Measurements from ENCODE around the gene OR10A5. TPM values are rescaled to one million over a fixed set of nuclear protein-coding genes. Genes with fewer than 3 reads are reported as not detected.

OR10A5 gene
- total RNA-seq, 1 experiment from 2014 or later, result not detected

GRCh38 chr11:6871278-6871677 is 25.8 kb downstream of the OR10A5 start:
- no peak for DNase-seq (ENCODE audit: low read depth, low spot score)
- Histone ChIP-seq H3K27ac (ENCODE audit: low read length) (no peak overlapping the region), H3K27me3 (ENCODE audit: control insufficient read depth, insufficient read depth, low read length) (no peaks in the 10 kb centered on the region), H3K9me3 (ENCODE audit: control insufficient read depth, insufficient read depth, low read depth, low read length) (no peaks in the 10 kb centered on the region), H3K36me3 (ENCODE audit: control insufficient read depth, insufficient read depth, low read length) (no peaks in the 10 kb centered on the region), H3K4me1 (ENCODE audit: control insufficient read depth, insufficient read depth, low read length) (no peaks in the 10 kb centered on the region), H3K4me3 (ENCODE audit: low read depth in 2 of 2, low read length in 2 of 2) (no peak overlapping the region)
- POLR2A ChIA-PET, result no interaction called here
- CTCF ChIA-PET, result no interaction called here
- in situ Hi-C loops (cut with HindIII; ENCODE audit: low pct_unique_long_range_greater_than_20kb, low sequenced_read_pairs), result no loop called here
- no TSS peak for BruUV-seq (replicated peaks)
- ATAC-seq, result no peak
- intact Hi-C loops (cut with micrococcal nuclease; ENCODE audit: unreplicated experiment), result no loop called here
- no peak for TF ChIP-seq POLR2AphosphoS5 (IDR thresholded peaks at IDR 0.05; ENCODE audit: low read depth, low read length)

DNA sequence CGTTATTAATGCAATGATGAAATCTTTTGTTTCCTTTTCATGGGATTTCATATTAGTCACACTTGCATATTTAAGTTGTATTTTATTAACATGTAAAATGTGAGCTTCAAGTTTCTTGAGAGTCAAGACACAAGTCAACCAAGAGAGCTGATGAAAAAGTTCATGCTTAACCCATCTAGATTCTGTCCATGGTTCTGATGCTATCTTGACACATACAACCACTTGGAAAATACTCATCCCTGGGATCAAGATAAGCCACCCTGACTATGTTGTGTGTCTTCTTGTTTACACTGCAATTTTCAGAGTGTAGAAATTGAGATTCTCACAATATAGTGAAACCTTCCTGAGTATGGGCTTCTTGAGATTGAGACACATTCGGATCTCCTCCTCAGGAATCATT is 30.3 kb downstream of the OR10A5 start:
- DNase-seq (ENCODE audit: low read depth, low spot score) (no peak), ATAC-seq (no peak)
- no peaks in the 10 kb centered on the region; the same call in none of the 2 replicates for H3K27me3 ChIP-seq (ENCODE audit: control insufficient read depth, insufficient read depth, low read length)
- ChIA-PET CTCF (no interaction called here), POLR2A (interaction anchor here (0.6 kb wide), 1 partner anchor 9 kb away, joined by 3 read pairs; no protein-coding TSS in a partner anchor)
- H3K9me3 ChIP-seq (ENCODE audit: control insufficient read depth, insufficient read depth, low read depth, low read length), result no peaks in the 10 kb centered on the region
- H3K4me3 ChIP-seq (ENCODE audit: low read depth in 2 of 2, low read length in 2 of 2), result no peak overlapping the region
- no peaks in the 10 kb centered on the region for H3K4me1 ChIP-seq (ENCODE audit: control insufficient read depth, insufficient read depth, low read length)
- TF ChIP-seq CTCF (IDR thresholded peaks at IDR 0.05) (no peak), POLR2AphosphoS5 (IDR thresholded peaks at IDR 0.05; ENCODE audit: low read depth, low read length) (no peak), SIN3A (IDR thresholded peaks at IDR 0.05; ENCODE audit: borderline replicate concordance, insufficient read depth, low read depth, low read length) (no peak)
- TF ChIP-seq, protein P1, sequence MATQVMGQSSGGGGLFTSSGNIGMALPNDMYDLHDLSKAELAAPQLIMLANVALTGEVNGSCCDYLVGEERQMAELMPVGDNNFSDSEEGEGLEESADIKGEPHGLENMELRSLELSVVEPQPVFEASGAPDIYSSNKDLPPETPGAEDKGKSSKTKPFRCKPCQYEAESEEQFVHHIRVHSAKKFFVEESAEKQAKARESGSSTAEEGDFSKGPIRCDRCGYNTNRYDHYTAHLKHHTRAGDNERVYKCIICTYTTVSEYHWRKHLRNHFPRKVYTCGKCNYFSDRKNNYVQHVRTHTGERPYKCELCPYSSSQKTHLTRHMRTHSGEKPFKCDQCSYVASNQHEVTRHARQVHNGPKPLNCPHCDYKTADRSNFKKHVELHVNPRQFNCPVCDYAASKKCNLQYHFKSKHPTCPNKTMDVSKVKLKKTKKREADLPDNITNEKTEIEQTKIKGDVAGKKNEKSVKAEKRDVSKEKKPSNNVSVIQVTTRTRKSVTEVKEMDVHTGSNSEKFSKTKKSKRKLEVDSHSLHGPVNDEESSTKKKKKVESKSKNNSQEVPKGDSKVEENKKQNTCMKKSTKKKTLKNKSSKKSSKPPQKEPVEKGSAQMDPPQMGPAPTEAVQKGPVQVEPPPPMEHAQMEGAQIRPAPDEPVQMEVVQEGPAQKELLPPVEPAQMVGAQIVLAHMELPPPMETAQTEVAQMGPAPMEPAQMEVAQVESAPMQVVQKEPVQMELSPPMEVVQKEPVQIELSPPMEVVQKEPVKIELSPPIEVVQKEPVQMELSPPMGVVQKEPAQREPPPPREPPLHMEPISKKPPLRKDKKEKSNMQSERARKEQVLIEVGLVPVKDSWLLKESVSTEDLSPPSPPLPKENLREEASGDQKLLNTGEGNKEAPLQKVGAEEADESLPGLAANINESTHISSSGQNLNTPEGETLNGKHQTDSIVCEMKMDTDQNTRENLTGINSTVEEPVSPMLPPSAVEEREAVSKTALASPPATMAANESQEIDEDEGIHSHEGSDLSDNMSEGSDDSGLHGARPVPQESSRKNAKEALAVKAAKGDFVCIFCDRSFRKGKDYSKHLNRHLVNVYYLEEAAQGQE (IDR thresholded peaks at IDR 0.05; ENCODE audit: insufficient read depth in 1 of 2, low read depth in 2 of 2, low read length in 1 of 2), result peak in 1 of 2 experiments; percentile 49; a peak in 2 of 4 replicates
- H3K36me3 ChIP-seq (ENCODE audit: control insufficient read depth, insufficient read depth, low read length), result no peaks in the 10 kb centered on the region
- no TSS peak for BruUV-seq (replicated peaks)
- H3K27ac ChIP-seq (ENCODE audit: low read length), result no peak overlapping the region
- in situ Hi-C loops (cut with HindIII; ENCODE audit: low pct_unique_long_range_greater_than_20kb, low sequenced_read_pairs) (no loop called here), intact Hi-C loops (cut with micrococcal nuclease; ENCODE audit: unreplicated experiment) (no loop called here)

DNA sequence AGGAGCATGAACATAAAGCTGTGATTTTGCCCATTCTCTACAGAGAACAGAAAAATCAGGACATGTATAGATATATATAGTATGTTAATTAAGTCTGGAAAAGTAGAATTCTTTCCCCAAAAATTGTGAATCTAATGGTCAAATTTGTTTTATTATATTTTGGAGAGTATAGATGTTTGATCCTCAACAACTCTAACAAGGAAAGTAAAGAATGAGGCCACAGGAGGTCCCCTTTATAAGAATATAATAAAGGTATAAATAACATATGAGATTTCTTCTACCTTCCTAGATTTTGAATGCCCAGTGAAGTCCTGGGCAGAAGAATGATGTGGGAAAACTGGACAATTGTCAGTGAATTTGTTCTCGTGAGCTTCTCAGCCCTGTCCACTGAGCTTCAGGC is 30.8 kb downstream of the OR10A5 start, which contains the start of gene OR10A4:
Gene OR10A4, plus strand, starts transcription at position 301 of the 400 bp plus-strand sequence. Its CDS starts 23 bp downstream, at position 324.
- intact Hi-C loops (cut with micrococcal nuclease; ENCODE audit: unreplicated experiment), result no loop called here
- DNase-seq (ENCODE audit: low read depth, low spot score), result no peak
- no peak for ATAC-seq
- in situ Hi-C loops (cut with HindIII; ENCODE audit: low pct_unique_long_range_greater_than_20kb, low sequenced_read_pairs), result no loop called here
- H3K9me3 ChIP-seq (ENCODE audit: control insufficient read depth, insufficient read depth, low read depth, low read length), result no peaks in the 10 kb centered on the region
- H3K4me3 ChIP-seq (ENCODE audit: low read depth in 2 of 2, low read length in 2 of 2), result no peak within 1 kb of the TSS
- POLR2A ChIA-PET, result no interaction called here
- TF ChIP-seq, protein P1 (IDR thresholded peaks at IDR 0.05; ENCODE audit: insufficient read depth in 1 of 2, low read depth in 2 of 2, low read length in 1 of 2), result no peak
- TF ChIP-seq CTCF (IDR thresholded peaks at IDR 0.05) (no peak), TCF7L2 (IDR thresholded peaks at IDR 0.05; ENCODE audit: low read depth, low read length) (no peak), POLR2AphosphoS5 (IDR thresholded peaks at IDR 0.05; ENCODE audit: low read depth, low read length) (no peak), SIN3A (IDR thresholded peaks at IDR 0.05; ENCODE audit: borderline replicate concordance, insufficient read depth, low read depth, low read length) (no peak)
- H3K27ac ChIP-seq (ENCODE audit: low read length), result no peak within 1 kb of the TSS
- no TSS peak for BruUV-seq (replicated peaks)
- H3K36me3 ChIP-seq (ENCODE audit: control insufficient read depth, insufficient read depth, low read length), result no peaks in the 10 kb centered on the region
- no peaks in the 10 kb centered on the region for H3K4me1 ChIP-seq (ENCODE audit: control insufficient read depth, insufficient read depth, low read length)
- H3K27me3 ChIP-seq (ENCODE audit: control insufficient read depth, insufficient read depth, low read length), result no peaks in the 10 kb centered on the region; the same call in none of the 2 replicates
- CTCF ChIA-PET, result no interaction called here

Measured in Panc1 (cell line).